Naive thymus-derived CD4-positive, alpha-beta T cell (primary cell): Measurements from ENCODE around the gene DEF6. TPM values are rescaled to one million over a fixed set of nuclear protein-coding genes. Genes with fewer than 3 reads are reported as not detected.

Experiments
- ATAC-seq: fragments of 150-1000 bp; cut with Tn5 transposase; 2 replicates; pipeline ENCODE4 v1.10.0; 2021; ENCODE audit warnings: mild to moderate bottlenecking, moderate library complexity
- CTCF ChIA-PET: fragments of 350-600 bp; sonication (Branson Sonifier 250); formaldehyde crosslinking; loops from one replicate; lab custom pipeline; 2021; ENCODE audit warnings: antibody characterized with exemption; lab: Charles Lee
- POLR2A ChIA-PET: fragments of 350-600 bp; sonication (Branson Sonifier 250); formaldehyde crosslinking; loops from one replicate; lab custom pipeline; 2021; ENCODE audit warnings: antibody characterized with exemption, inconsistent platforms; lab: Charles Lee
- DNase-seq, 9 donors: peaks; one replicate each; pipeline versions ENCODE4 v3.0.0 to v3.0.0-alpha.2; 2020 to 2022; ENCODE audit warnings: mixed read lengths in 1 of 9
- H3K27ac ChIP-seq: one replicate; pipeline ENCODE4 v1.7.0; 2013; ENCODE audit warnings: mild to moderate bottlenecking, low read depth, low read length, moderate library complexity
- H3K27me3 ChIP-seq, 2 donors: one replicate each; pipeline ENCODE4 v1.7.0; 2013; ENCODE audit warnings: low read length in 2 of 2, mild to moderate bottlenecking in 2 of 2, moderate library complexity in 2 of 2; ENCODE audit not compliant: control insufficient read depth in 2 of 2, insufficient read depth in 2 of 2
- H3K36me3 ChIP-seq, 3 experiments: 1 replicate in 2 of 3; 2 replicates in 1 of 3; pipeline ENCODE4 v1.7.0; 2013; ENCODE audit warnings: low read length in 3 of 3, mild to moderate bottlenecking in 3 of 3, moderate library complexity in 1 of 3; ENCODE audit not compliant: insufficient read depth in 3 of 3, control insufficient read depth in 2 of 3
- H3K4me1 ChIP-seq, 2 donors: one replicate each; pipeline ENCODE4 v1.7.0; 2013; ENCODE audit warnings: low read length in 2 of 2, mild to moderate bottlenecking in 2 of 2, moderate library complexity in 1 of 2; ENCODE audit not compliant: control insufficient read depth in 2 of 2, insufficient read depth in 2 of 2
- H3K4me3 ChIP-seq: 2 replicates; pipeline ENCODE4 v1.7.0; 2013; ENCODE audit warnings: mild to moderate bottlenecking, low read length
- H3K9me3 ChIP-seq, 3 experiments: 1 replicate in 2 of 3; 2 replicates in 1 of 3; pipeline ENCODE4 v1.7.0; 2013; ENCODE audit warnings: low read length in 3 of 3; ENCODE audit not compliant: control insufficient read depth in 2 of 3
- H3K27ac Mint-ChIP-seq, 9 donors: one replicate each; pipeline ENCODE4 v1.8.0; 2020 to 2022; ENCODE audit warnings: mixed read lengths in 9 of 9, mild to moderate bottlenecking in 8 of 9, moderate library complexity in 5 of 9, inconsistent platforms in 2 of 9
- H3K27me3 Mint-ChIP-seq, 5 donors: one replicate each; pipeline ENCODE4 v1.8.0; 2021 to 2022; ENCODE audit warnings: mixed read lengths in 5 of 5, mild to moderate bottlenecking in 1 of 5
- H3K36me3 Mint-ChIP-seq, 5 donors: one replicate each; pipeline ENCODE4 v1.8.0; 2020 to 2022; ENCODE audit warnings: mixed read lengths in 5 of 5, mild to moderate bottlenecking in 3 of 5, inconsistent platforms in 1 of 5
- H3K4me1 Mint-ChIP-seq, 7 donors: one replicate each; pipeline ENCODE4 v1.8.0; 2020 to 2022; ENCODE audit warnings: mixed read lengths in 7 of 7, mild to moderate bottlenecking in 3 of 7, inconsistent platforms in 1 of 7
- H3K4me3 Mint-ChIP-seq, 10 donors: one replicate each; pipeline ENCODE4 v1.8.0; 2020 to 2022; ENCODE audit warnings: mild to moderate bottlenecking in 10 of 10, mixed read lengths in 10 of 10, moderate library complexity in 6 of 10, inconsistent platforms in 2 of 10
- H3K9me3 Mint-ChIP-seq, 11 donors: one replicate each; pipeline ENCODE4 v1.8.0; 2020 to 2022; ENCODE audit warnings: mixed read lengths in 11 of 11, mild to moderate bottlenecking in 4 of 11, inconsistent platforms in 1 of 11, moderate library complexity in 1 of 11
- intact Hi-C, 2 donors: fragments of 100-400 bp; cut with micrococcal nuclease; formaldehyde crosslinking; loops; one replicate each; pipeline ENCODE4 v1.15.1; 2023
- polyA plus RNA-seq, 2 donors: library from polyadenylated mRNA; unstranded; fragments of 300-500 nt; fragmentation: Illumina TruSeq; gene quantifications; one replicate each; pipeline ENCODE4 v1.2.3, GENCODE V29; 2021
- total RNA-seq, 6 experiments: library from RNA in 5 of 6; stranded (reverse) in 5 of 6; gene quantifications; 1 replicate in 5 of 6; 2 replicates in 1 of 6; pipeline ENCODE4 v1.2.3 and lab custom pipeline; 2021 to 2026

Gene DEF6
- total and polyA plus RNA-seq, 7 experiments from 2014 or later: 113 to 250 (median 225) TPM

DNA sequence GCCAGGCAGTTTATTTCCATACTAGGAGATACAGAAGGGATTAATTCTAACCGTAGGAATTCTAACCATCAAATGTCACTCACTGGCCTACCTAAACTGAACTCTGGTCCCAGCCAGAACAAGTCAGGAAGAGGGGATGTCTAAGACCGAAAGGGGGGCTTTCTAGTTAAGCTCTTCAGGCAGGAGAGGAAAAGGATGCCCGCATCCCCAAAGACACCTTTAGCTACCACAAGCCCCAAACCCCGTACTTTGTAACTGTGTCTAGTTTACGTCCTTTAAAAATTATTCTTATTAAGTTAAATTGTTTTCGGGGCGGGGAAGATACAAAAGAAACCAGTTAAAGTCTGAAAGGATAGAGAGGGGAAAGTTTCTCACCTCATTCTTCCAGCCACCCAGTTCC is 39.3 kb upstream of the DEF6 start:
- H3K9me3 Mint-ChIP-seq: peaks cover 0 to 2% (median 0%) of the 10 kb centered on the region in 11 donors
- H3K36me3 ChIP-seq: peaks cover 0 to 9% (median 0%) of the 10 kb centered on the region in 3 experiments
- H3K36me3 Mint-ChIP-seq: peaks cover 0 to 6% (median 0%) of the 10 kb centered on the region in 5 donors
- intact Hi-C loops: loop anchor here (2.0 to 10.0 kb wide), 6 partner anchors 44 to 1470 kb away; partner anchors contain the start of genes ANKS1A (in 1 of the 2), HMGA1 (in 1 of the 2), ILRUN (in 1 of the 2) and LEMD2 (in 1 of the 2)
- peak overlapping the region; percentile 85 to 99 (median 97) for H3K4me3 Mint-ChIP-seq
- H3K27ac Mint-ChIP-seq: peak overlapping the region; percentile 89 to 99 (median 97)
- peak overlapping the region; percentile 95 for H3K27ac ChIP-seq
- no peak for ATAC-seq
- peaks cover 30 to 58% (median 40%) of the 10 kb centered on the region in 7 donors for H3K4me1 Mint-ChIP-seq
- DNase-seq: no peak
- no peaks in the 10 kb centered on the region for H3K9me3 ChIP-seq
- POLR2A ChIA-PET: interaction anchor here (1.3 to 2.5 kb wide), 3 partner anchors 10 to 18 kb away, joined by 3 to 8 read pairs (median 5); no protein-coding TSS in a partner anchor
- peaks cover 15 to 17% of the 10 kb centered on the region in 2 donors for H3K4me1 ChIP-seq
- CTCF ChIA-PET: interaction anchor here (0.6 to 1.6 kb wide), 4 partner anchors 12 to 300 kb away, joined by 3 to 4 read pairs (median 4); no protein-coding TSS in a partner anchor
- H3K27me3 ChIP-seq: no peaks in the 10 kb centered on the region
- no peaks in the 10 kb centered on the region for H3K27me3 Mint-ChIP-seq
- peak overlapping the region; percentile 65 for H3K4me3 ChIP-seq

DNA sequence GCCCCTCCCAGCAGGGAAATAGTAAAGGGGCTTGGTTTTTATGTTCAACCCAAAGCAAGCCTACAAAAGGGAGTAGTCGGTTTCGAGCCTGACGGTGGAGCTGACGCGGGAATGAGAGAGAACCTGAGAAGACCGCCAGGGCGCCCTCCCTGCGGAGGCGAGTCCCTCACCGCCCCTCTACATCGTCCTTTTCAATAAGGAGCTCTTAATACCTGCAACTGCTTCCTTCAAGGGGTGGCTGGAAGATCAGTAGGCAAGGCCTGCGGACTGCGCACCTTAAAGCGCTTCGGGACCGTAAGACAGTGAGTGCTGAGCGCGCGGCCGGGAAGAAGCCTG is 38.8 kb upstream of the DEF6 start:
- ATAC-seq (peak; percentile 9), DNase-seq (peak in 1 of 9 donors; percentile 59)
- Mint-ChIP-seq H3K4me1 (peaks cover 32 to 59% (median 45%) of the 10 kb centered on the region in 7 donors), H3K36me3 (peaks cover 0 to 6% (median 0%) of the 10 kb centered on the region in 5 donors), H3K9me3 (peaks cover 0 to 2% (median 0%) of the 10 kb centered on the region in 11 donors), H3K4me3 (peak overlapping the region; percentile 85 to 99 (median 97)), H3K27ac (peak overlapping the region; percentile 89 to 99 (median 97)), H3K27me3 (no peaks in the 10 kb centered on the region)
- Histone ChIP-seq H3K36me3 (peaks cover 0 to 9% (median 0%) of the 10 kb centered on the region in 3 experiments), H3K27ac (peak overlapping the region; percentile 95), H3K4me1 (peaks cover 15 to 17% of the 10 kb centered on the region in 2 donors), H3K4me3 (peak overlapping the region; percentile 65), H3K9me3 (no peaks in the 10 kb centered on the region), H3K27me3 (no peaks in the 10 kb centered on the region)
- intact Hi-C loops: loop anchor here (1.0 to 10.0 kb wide), 15 partner anchors 18 to 1470 kb away; partner anchors contain the start of genes ANKS1A (in 2 of the 2), FANCE (in 1 of the 2), HMGA1 (in 1 of the 2) and ILRUN (in 1 of the 2)
- POLR2A ChIA-PET: interaction anchor here (0.5 to 2.5 kb wide), 7 partner anchors 10 to 1338 kb away, joined by 3 to 8 read pairs (median 5); partner anchors contain the start of gene DEF6
- CTCF ChIA-PET: interaction anchor here (0.6 to 1.6 kb wide), 6 partner anchors 13 to 299 kb away, joined by 3 to 5 read pairs (median 4); partner anchors contain the start of gene DEF6

DNA sequence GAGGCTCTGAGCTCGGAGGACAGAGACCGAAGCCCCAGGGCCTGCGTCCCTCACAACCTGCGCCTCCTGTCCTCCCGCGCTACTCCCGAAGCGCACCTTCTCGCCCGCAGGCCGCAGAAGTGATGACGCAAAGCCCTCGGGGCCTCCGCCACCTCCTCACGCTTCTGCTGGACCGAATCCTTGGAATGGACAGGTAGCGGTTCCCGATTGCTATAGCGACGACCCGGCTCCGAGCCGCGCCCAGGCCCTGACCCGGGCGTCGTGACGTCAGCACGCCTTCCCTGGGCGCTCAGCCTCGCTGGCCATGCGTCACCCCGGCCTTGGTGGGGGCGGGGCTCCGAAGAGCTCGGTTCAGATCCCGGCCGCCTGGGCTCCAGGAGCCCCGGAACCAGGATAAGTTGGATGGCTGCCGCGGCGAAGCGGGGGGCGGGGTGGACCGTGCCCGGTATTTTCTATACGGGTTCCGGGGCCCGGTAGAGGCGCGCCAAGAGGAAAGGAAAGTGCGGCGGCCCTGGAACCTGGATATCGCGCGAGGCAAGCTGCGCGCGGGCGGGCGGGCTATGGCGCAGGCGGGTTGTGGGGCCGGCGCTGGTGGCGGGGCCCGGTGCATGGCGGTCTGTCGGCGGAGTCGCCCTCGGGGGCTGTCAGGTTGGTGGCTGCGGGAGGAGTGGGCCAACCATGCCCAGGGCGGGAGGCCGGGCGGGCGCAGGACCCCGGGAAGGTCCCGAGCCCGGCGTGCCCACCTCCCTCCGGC is 38.2 kb upstream of the DEF6 start, which contains the start of gene ZNF76:
TSS of gene ZNF76 (plus strand) at position 542 of the 754 bp plus-strand sequence. CDS start 21,417 bp downstream, outside the sequence.
- H3K4me3 ChIP-seq: peak within 1 kb of the TSS; percentile 65

DNA sequence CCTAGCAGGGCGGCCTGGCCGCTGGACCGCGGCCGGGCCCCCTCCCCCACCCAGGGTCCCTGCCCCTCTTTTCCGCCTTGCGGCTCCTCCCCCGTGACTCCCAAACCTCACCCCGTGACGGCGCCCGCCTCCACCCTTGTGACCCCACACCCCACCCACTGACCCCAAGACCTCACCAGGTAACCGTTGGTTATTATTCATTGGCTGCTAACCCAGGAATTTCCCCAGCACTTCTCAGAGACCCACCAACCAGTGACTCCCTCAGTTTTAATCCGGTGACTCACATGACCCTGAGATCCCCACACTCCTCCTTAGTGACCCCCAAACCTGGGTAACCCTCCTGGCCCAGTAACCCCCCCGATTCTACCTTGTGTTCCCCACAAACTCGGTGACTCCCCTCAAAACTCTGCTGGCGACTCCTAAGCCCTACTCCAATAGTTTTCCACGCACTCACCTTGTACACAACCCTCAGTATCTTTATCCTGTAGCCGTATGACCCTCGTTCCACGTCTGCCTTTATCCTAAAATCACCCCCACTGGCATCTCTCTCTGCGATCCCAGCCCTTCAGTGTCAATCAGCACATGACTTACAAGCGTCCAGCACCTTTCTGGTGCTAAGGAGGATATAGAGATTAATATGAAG is 37.5 kb upstream of the DEF6 start:
- DNase-seq (peak in 8 of 9 donors; percentile 53 to 87 (median 62)), ATAC-seq (peak; percentile 74)
- ChIA-PET CTCF (interaction anchor here (0.6 to 1.3 kb wide), 2 partner anchors 19 to 697 kb away, joined by 3 to 5 read pairs; no protein-coding TSS in a partner anchor), POLR2A (interaction anchor here (1.2 to 2.1 kb wide), 5 partner anchors 9 to 189 kb away, joined by 3 to 6 read pairs (median 5); partner anchors contain the start of gene DEF6)
- H3K27me3 ChIP-seq: no peaks in the 10 kb centered on the region
- peaks cover 0 to 6% (median 0%) of the 10 kb centered on the region in 5 donors for H3K36me3 Mint-ChIP-seq
- peaks cover 0 to 2% (median 0%) of the 10 kb centered on the region in 11 donors for H3K9me3 Mint-ChIP-seq
- H3K36me3 ChIP-seq: peaks cover 0 to 9% (median 0%) of the 10 kb centered on the region in 3 experiments
- H3K27ac ChIP-seq: peak overlapping the region; percentile 95
- peak overlapping the region; percentile 65 for H3K4me3 ChIP-seq
- intact Hi-C loops: loop anchor here (1.0 to 10.0 kb wide), 15 partner anchors 19 to 1471 kb away; partner anchors contain the start of genes ANKS1A (in 2 of the 2), FANCE (in 1 of the 2), HMGA1 (in 1 of the 2) and ILRUN (in 1 of the 2)
- peak overlapping the region; percentile 89 to 99 (median 97) for H3K27ac Mint-ChIP-seq
- peaks cover 15 to 17% of the 10 kb centered on the region in 2 donors for H3K4me1 ChIP-seq
- peak overlapping the region; percentile 85 to 99 (median 92) for H3K4me3 Mint-ChIP-seq
- no peaks in the 10 kb centered on the region for H3K27me3 Mint-ChIP-seq
- H3K4me1 Mint-ChIP-seq: peaks cover 40 to 69% (median 54%) of the 10 kb centered on the region in 7 donors
- no peaks in the 10 kb centered on the region for H3K9me3 ChIP-seq

More for the DNA sequence above, 38.2 kb upstream of the DEF6 start, which contains the start of gene ZNF76:
- no peaks in the 10 kb centered on the region for H3K9me3 ChIP-seq
- intact Hi-C loops: loop anchor here (1.0 to 10.0 kb wide), 15 partner anchors 18 to 1471 kb away; partner anchors contain the start of genes ANKS1A (in 2 of the 2), FANCE (in 1 of the 2), HMGA1 (in 1 of the 2) and ILRUN (in 1 of the 2)
- H3K27ac Mint-ChIP-seq: peak within 1 kb of the TSS; percentile 89 to 99 (median 97)
- ChIA-PET CTCF (interaction anchor here (0.6 to 1.6 kb wide), 6 partner anchors 13 to 698 kb away, joined by 3 to 5 read pairs (median 4); partner anchors contain the start of gene DEF6), POLR2A (interaction anchor here (0.5 to 2.5 kb wide), 8 partner anchors 10 to 1337 kb away, joined by 3 to 8 read pairs (median 5); partner anchors contain the start of gene DEF6)
- peaks cover 37 to 64% (median 50%) of the 10 kb centered on the region in 7 donors for H3K4me1 Mint-ChIP-seq
- H3K4me3 Mint-ChIP-seq: peak within 1 kb of the TSS; percentile 85 to 99 (median 97)
- H3K36me3 ChIP-seq: peaks cover 0 to 9% (median 0%) of the 10 kb centered on the region in 3 experiments
- ATAC-seq: peak; percentile 88
- peaks cover 15 to 17% of the 10 kb centered on the region in 2 donors for H3K4me1 ChIP-seq
- no peaks in the 10 kb centered on the region for H3K27me3 Mint-ChIP-seq
- no peaks in the 10 kb centered on the region for H3K27me3 ChIP-seq
- peak within 1 kb of the TSS; percentile 95 for H3K27ac ChIP-seq
- H3K36me3 Mint-ChIP-seq: peaks cover 0 to 6% (median 0%) of the 10 kb centered on the region in 5 donors
- peaks cover 0 to 2% (median 0%) of the 10 kb centered on the region in 11 donors for H3K9me3 Mint-ChIP-seq
- peak; percentile 89 to 93 (median 92) for DNase-seq

DNA sequence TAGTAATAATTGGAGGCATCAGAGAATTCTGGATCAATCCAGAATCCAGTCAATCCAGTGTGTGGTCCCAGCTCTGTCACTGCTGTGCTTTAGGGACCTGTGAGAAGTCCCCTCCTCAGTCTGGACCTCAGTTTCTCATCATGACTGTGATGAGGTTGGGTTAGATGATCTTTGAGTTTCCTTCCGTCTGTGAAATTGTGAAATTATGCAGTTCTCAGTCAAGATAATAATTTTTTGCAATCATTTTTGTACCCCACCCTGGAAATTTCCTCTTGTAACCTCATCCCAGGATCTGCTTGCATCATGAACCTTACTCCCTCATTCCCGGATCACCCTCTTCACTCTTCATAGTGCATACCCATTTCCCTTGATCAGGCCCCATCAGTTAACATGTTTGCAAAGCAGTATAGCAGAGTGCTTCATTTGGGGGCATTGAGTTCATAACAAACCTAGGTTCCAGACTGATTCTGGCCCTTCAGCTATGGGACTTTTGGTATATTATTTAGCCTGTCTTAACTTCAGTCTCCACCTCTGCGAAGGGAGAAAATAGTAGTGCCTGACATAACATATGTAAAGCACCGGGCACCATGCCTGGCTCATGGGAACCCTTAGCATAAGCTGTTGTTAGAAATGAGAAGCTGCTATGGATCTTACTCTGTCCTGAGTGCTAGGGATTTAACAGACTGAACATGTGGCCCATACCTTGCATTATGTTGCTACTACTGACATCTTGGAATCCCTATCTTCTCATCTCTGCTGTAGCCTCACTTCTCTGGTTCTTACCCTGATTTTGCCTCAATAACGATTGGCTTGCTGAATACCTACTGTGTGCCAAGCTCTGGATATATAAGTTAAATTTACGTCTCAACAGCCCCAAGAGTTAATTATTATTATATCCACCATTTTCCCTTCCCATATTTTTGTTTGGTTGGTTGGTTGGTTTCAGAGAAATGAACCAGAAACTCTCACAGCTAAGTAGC is 36.7 kb upstream of the DEF6 start:
- peak overlapping the region; percentile 85 to 99 (median 92) for H3K4me3 Mint-ChIP-seq
- DNase-seq (no peak), ATAC-seq (no peak)
- peaks cover 0 to 7% (median 4%) of the 10 kb centered on the region in 5 donors for H3K36me3 Mint-ChIP-seq
- Histone ChIP-seq H3K4me1 (peaks cover 15 to 17% of the 10 kb centered on the region in 2 donors), H3K27ac (peak overlapping the region; percentile 95), H3K27me3 (no peaks in the 10 kb centered on the region), H3K4me3 (peak overlapping the region; percentile 65), H3K9me3 (no peaks in the 10 kb centered on the region), H3K36me3 (peaks cover 0 to 9% (median 0%) of the 10 kb centered on the region in 3 experiments)
- H3K27me3 Mint-ChIP-seq: no peaks in the 10 kb centered on the region
- intact Hi-C loops: no loop called here
- CTCF ChIA-PET: interaction anchor here (0.7 kb wide), 1 partner anchor 149 kb away, joined by 3 read pairs; no protein-coding TSS in a partner anchor
- H3K9me3 Mint-ChIP-seq: peaks cover 0 to 2% (median 0%) of the 10 kb centered on the region in 11 donors
- peaks cover 45 to 75% (median 60%) of the 10 kb centered on the region in 7 donors for H3K4me1 Mint-ChIP-seq
- peak overlapping the region; percentile 89 to 99 (median 97) for H3K27ac Mint-ChIP-seq
- POLR2A ChIA-PET: no interaction called here
